HG02852 (cell line): ENCODE measurements around the gene RFNG.

Source experiments
- ATAC-seq: cut with Tn5 transposase; IDR thresholded peaks from one replicate; pipeline ENCODE4 v1.9.1; 2021; ENCODE audit warnings: mild to moderate bottlenecking, moderate library complexity; ENCODE audit not compliant: unreplicated experiment

RFNG gene

DNA sequence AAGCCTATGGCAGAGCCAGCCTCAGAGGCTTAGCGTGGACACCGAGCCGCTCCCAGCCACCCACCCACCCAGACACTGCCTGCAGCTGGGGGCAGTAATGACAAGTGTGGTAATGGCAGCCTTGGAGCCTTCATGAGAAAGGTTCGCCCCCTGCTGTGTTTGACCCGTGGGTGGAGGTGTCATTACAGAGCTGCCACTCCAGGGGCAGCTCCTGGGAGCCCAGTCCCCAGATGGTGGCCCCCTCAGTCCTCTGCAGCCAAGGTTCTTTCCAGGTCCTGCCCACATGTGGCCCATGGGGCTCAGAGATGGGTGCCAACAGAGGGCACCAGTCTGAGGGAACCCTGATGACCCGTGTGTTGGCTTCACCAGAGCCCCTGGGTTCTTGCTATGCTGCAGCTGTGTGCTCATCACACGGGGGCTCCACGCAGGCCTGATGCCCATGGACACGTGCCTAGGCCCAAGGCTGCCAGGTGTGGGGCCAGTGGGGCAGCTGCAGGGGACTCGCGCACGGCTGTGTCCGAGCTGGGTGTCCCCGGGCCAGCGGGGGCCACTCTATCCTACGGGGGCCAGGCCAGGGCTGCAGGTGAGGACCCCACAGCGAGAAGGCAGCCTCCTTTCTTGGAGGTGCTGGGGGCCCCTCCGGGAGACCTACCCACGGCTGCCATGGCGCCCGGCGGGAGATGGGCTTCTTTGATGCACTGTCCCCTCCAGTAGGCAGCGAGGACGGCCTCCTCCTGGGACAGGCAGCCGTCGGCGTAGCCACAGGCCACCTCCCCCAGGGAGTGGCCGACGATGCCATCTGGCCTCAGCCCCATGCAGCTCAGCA is 38.3 kb upstream of the RFNG start:
- ATAC-seq, result no peak

DNA sequence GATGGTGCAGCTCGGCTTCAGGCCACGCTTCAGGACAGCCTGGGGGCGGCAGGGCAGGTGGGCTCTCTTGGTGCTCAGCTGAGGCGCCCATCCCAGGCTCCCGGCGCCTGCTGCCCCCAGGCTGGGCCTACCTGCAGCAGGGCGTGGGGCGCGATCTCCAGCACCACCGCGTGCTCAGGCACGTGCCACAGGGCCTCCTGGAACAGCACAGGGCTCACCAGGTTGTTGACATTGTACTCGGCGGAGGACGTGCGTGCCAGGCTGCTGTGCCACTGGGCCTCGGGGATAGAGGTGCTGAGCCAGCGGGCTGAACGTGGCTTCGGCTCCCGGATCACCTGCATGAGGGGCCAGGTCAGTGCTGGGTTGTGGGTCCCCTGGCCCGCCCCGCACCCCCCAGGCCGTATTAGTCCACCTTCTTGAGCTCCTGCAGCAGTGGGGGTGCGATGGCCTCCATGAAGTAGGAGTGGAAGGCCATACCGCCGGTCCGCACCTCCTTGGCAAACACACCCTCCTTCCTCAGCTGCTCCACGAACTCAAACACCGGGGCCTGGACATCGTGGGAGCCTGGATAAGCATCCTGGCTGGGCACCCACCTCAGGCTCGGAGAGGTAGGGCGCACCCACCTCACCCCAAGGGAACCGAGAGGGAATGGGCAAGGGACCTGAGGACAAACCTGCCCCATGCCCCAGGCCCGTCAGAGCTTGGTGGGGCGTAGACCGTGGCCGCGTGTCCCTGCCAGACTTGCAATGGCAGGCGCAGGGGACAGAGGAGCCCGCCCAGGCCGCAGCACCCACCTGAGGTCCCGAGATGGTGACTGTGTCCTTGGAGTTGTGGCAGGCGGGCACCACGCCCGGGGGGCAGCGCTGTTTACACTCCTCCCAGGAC is 37.5 kb upstream of the RFNG start:
- ATAC-seq, result no peak

DNA sequence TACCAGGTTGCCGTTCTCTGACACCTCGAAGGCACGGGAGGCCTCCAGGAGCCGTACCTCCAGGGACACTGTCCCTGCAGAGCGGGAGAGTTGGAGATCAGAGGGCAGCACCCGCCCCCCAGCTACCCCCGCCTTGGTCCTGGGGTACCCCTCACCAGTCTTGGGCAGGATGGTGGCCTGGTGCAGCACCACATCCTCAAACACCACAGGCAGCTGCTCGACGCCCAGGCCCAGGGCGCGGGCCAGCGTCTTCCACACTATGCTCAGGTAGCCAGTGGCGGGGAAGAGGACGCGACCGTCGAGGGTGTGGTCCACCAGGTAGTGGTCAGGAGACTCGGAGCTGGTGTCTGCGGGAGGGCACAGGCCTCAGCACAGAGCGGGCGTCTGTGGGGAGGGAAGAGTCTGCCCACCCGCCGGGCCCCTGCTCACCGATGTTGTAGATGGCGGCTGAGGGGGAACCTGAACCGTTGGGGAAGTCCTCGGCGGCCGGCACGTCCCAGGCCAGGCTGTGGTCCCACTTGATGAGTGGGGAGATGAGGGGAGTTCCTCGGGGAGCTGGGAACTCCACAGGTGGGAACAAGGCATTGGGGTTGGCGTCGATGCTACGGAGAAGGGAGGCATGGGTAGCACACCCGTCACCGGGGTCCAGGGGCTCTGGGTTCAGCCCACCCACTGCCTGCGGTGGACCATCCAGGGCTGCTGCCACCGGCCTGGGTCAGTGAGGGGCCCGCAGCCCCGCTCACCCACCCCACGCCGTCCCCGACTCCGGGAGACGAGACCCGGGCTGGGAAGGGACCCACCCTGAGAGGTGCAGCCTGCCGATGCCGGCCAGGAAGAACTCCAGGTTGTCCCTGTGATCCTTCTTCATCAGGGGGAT is 36.6 kb upstream of the RFNG start:
- no peak for ATAC-seq

- ATAC-seq, result no peak
These were observed 35.6 kb upstream of the RFNG start for GRCh38 chr17:82086941-82087906.

- ATAC-seq, result no peak
These were observed 34.5 kb upstream of the RFNG start for GRCh38 chr17:82085931-82086764.

DNA sequence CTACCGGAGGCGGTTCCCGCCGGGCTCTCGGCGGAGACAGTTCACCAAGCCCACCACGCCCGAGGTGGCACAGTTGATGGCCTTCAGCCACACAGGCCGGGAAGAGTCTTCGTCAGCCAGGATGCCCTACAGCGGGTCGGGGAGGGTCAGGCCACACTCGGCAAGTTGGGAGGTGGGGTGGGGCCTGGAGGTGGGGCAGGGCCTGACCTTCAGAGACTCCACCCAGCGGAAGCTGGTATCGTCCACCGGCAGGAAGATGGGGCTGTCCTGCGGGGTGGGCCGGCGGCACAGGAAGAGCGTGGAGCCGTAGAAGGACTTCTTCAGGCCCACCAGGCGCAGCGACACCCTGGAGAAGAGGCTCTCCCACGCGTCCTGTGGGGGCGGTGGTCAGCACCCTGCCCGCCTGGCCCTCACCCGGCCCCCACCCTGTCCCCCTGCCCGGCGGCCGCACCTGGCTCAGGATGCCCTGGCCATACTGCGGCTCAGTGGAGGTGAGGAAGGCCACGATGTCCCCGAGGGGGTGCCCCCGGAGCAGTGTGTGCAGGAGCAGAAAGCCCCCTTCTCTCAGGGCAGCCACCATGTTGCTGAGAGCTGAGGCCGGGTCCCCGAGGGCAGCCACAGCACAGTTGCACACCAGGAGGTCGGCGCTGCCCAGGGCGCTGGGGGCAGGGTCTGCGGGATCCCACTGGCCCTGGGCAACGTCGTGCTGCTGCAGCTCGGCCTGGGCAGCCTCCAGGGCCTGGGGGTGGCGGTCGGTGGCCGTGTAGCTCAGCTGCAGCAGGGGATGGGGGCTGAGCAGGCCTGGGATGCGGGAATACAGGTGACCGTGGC is 33.6 kb upstream of the RFNG start:
- ATAC-seq, result no peak

DNA sequence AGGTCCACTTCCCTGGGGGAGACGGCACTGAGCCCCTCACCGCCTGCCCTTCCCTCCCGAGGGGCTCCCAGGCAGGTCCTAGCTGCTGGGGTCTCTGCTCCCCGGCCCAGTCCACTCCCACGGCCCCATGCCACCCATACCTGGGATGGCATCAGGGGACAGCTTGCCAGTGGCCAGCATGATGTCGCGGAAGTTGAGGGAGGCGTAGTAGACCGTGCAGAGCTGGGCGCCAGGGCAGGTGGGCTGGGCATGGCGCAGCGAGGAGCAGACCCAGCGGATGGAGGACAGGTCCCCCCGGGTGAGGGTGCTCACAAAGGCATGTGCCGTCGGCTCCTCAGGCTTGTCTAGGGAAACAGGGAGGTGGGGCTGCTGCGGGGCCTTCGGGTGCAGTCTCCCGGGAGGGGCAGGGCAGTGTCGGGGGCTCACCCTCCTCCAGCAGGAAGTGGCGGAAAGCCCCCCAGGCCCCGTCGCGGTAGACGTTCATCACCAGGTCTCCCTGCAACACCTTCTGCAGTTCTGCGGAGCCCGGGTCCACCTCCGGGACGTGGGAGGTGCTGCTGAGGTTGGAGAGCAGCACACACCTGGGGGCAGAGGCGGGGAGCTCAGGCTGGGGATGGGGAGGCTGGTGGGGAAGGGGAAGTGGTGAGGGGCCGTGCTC is 32.9 kb upstream of the RFNG start:
- ATAC-seq, result no peak

DNA sequence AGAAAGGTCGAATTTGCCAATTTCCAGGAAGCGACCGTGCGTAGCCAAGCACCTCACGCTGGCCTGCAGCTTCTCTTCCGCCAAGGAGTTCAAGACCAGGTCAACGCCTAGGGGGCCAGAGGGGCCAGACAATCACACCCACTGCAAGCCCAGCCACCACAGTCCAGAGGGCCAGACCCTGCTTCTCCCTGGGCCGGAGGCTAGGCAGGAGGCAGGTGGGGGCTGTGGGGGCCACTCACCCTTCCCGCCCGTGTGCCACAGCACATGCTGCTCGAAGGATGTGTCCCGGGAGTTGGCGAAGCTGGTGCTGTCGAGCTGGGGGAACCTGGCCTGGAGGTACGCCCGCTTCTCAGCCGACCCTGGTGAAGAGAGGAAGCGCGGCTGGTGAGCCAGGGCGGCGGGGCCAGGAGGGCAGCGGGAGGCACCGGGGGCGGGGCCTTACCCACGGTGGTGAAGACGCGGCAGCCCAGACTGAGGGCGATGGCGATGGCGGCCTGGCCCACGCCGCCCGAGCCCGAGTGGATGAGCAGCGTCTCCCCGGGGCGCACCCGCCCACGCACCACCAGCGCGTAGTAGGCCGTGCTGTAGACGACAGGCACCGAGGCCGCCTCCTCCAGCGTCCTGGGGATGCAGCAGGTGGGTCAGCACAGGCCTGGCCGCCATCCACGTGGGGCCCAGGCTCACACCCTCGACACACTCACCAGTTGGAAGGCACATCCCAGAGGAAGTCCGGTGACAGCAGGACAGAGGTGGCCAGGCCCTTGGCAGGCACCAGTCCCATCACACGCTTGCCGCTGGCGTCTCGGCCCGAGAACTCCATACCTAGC is 32.1 kb upstream of the RFNG start:
- ATAC-seq, result no peak

DNA sequence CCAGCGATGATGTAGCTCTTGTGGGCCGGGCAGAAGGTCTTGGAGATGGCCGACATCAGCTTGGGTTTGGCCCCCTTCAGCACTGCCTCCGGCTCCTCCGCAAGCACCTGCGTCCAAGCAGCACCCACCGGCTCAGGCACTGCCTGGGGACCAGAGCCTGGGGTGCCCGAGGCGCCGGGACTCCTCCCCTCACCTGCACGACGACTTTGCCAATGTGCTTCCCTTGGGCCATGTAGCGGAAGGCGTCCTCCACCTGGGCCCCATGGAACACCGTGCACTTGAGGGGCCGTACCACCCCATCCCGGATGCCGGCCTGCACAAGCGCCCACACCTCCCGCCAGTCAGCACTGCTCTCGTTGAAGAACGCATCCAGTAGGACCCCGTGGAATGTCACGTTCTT is 31.4 kb upstream of the RFNG start:
- no peak for ATAC-seq

DNA sequence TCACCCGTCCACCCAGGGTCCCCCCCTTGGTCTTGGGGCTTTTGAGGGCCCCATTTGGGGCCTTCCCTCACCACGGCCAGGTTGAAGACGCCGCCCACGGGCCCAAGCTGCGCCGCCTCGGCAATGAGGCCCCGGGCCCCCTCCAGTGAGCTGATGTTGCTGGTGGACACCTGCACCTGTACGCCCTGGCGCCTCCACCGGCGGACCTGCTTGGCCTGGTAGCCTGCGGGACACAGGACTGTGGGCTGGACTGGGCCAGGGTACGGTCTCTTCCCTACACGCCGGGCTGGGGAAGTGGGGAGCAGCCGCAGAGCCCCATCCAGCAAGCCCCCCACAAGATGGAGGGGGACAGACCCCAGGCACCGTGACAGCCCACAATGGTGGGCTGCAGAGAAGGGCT is 30.8 kb upstream of the RFNG start:
- ATAC-seq, result no peak

DNA sequence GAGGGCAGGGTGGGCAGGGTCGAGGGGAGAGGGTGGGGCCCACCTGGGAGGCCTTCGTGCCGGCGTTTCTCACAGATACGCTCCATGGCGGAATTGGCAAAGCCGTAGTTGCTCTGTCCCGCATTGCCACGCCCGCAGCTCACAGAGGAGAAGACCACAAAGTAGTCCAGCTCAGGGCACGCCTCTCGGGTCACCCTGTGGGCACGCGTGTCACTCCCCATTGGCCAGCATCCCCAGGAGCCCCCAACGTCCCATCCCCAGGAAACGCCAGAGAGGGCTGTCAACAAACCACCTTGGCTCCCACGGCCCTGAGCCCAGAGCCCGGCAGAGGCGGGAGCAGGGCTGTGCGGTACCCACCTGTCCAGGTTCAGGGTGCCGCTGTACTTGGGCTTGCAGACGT is 30.4 kb upstream of the RFNG start:
- no peak for ATAC-seq

- ATAC-seq, result no peak
These were observed 29.9 kb upstream of the RFNG start for GRCh38 chr17:82081546-82081945.

GRCh38 chr17:82080789-82081464 is 29.3 kb upstream of the RFNG start:
- ATAC-seq, result no peak

GRCh38 chr17:82080048-82080788 is 28.6 kb upstream of the RFNG start:
- no peak for ATAC-seq

DNA sequence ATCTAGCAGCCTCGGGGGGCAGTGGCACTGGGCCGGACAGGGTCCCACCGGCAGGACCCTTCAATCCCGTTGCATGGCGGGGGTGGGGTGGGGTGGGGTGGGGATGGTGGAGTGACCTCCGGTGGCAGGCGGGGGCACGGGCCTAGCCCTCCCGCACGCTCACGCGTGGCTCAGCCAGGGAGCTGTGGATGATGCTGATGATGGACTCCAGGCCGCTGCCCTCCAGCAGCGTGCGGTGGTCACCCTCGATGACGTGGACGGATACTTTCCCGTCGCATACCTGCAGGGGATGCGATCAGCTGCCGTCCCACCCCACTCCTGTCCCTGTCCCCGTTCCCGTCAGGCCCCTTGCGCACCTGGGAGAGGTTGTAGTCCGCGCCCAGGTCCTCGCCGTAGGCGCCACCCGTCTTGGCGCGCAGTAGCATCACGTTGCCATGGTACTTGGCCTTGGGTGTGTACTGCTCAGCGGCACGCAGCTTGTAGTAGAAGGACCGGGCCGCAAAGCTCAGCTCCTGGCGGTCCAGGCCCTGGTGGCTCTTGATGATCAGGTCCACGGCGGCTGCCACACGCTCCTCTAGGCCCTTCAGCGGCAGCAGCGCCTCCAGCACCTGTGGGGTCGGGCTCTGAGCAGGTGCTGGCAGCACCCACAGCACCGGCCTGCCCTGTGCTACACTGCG is 27.5 kb upstream of the RFNG start:
- ATAC-seq, result no peak
